GM18868 (cell line): ENCODE measurements around the gene OR10J1.

Experiments
- ATAC-seq: cut with Tn5 transposase; IDR thresholded peaks from one replicate; pipeline ENCODE4 v1.9.1; 2021; ENCODE audit warnings: mild to moderate bottlenecking, moderate library complexity; ENCODE audit not compliant: unreplicated experiment

Gene OR10J1

GRCh38 chr1:159483501-159483900 lies 44.0 kb downstream of the OR10J1 start:
- no peak for ATAC-seq
